ENCODE results near the gene SAMSN1. TPM values are rescaled to one million over a fixed set of nuclear protein-coding genes. Genes with fewer than 3 reads are reported as not detected.

The SAMSN1 gene
- total and polyA plus RNA-seq, 7 experiments from 2014 or later = 25.5 to 136 (median 34.4) TPM

Other genes with a start within 250 kb of the SAMSN1 start
- 10 to 100 TPM; 16.9 to 38.1 (median 26.7) TPM for gene HSPA13, start 163.2 kb downstream of the SAMSN1 start, total RNA-seq
- 10 to 100 TPM in 1 of 2 donors, 1 to 10 TPM in 1; 9.2 to 11.5 TPM for gene HSPA13, start 163.2 kb downstream of the SAMSN1 start, polyA plus RNA-seq